MM.1S (cell line): ENCODE results near the gene UPK1A.

Experiments used
- CTCF ChIP-seq: fragments of 300-600 bp; sonication (generic); IDR thresholded peaks from 2 replicates; pipeline ENCODE4 v1.5.1; 2016; ENCODE audit warnings: antibody characterized with exemption, low read length, mixed read lengths
- EZH2 ChIP-seq: fragments of 300-600 bp; sonication (generic); optimal IDR thresholded peaks from 2 replicates; pipeline ENCODE3; 2017; ENCODE audit warnings: low read depth, mild to moderate bottlenecking, antibody characterized with exemption, low read length, mixed read lengths

GRCh38 chr19:35669974-35670373 is 3.7 kb downstream of the UPK1A start:
- TF ChIP-seq CTCF (no peak), EZH2 (no peak)
